ENCODE data around the gene SART3.
A peak's percentile ranks its signal among the peaks of the same experiment; 100 is the strongest.
"Not testable (repeated sequence)": the region's sequence is repeated elsewhere in the genome, so short reads cannot be mapped to it uniquely, and the experiment has no call there.

Gene SART3

DNA sequence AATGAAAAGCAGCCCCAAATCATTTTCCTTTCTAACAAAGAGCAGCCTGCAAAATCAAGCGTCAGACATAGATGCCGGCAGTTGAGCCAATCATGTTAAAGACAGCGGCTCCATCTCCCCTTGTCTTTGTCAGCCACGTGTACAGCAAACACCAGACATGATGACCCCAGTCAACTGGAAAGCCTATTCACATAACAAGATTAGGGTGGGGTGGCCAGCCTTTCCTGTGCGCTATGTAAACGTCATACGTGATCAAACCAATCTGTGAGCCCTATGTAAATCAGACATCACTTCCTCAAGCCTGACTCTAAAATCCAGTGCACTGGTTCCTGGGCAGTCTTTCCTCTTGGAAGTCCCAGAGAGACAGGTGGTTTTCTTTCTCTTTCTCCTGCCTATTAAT lies 55.8 kb downstream of the SART3 start:
- TF ChIP-seq, protein P1, sequence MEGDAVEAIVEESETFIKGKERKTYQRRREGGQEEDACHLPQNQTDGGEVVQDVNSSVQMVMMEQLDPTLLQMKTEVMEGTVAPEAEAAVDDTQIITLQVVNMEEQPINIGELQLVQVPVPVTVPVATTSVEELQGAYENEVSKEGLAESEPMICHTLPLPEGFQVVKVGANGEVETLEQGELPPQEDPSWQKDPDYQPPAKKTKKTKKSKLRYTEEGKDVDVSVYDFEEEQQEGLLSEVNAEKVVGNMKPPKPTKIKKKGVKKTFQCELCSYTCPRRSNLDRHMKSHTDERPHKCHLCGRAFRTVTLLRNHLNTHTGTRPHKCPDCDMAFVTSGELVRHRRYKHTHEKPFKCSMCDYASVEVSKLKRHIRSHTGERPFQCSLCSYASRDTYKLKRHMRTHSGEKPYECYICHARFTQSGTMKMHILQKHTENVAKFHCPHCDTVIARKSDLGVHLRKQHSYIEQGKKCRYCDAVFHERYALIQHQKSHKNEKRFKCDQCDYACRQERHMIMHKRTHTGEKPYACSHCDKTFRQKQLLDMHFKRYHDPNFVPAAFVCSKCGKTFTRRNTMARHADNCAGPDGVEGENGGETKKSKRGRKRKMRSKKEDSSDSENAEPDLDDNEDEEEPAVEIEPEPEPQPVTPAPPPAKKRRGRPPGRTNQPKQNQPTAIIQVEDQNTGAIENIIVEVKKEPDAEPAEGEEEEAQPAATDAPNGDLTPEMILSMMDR (conservative IDR thresholded peaks at IDR 0.05; ENCODE audit: low read depth, low read length): no peak
- no peak for DNase-seq (ENCODE audit: low read depth)
- H3K4me3 ChIP-seq (ENCODE audit: low read depth, low read length): no peak overlapping the region

DNA sequence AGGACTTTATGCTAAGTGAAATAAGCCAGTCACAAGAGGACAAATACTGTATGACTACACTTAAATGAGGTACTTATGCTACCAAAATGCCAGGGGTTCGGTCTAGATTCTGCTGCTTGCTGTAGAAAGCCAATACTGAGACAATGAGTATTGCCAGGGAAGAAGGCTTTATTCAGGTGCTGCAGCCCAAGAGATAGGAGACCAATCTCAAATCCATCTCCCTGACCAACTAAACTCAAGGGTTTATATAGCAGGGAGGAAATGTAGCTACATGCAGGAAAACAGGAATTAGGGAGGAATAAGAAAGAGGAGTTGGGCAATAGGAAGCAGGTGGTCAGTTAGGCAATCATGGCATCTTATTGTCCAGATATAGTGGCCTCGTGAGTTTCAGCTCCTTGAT lies 58.1 kb downstream of the SART3 start:
- no peak overlapping the region for H3K4me3 ChIP-seq (ENCODE audit: low read depth, low read length)
- no peak for DNase-seq (ENCODE audit: low read depth)
- TF ChIP-seq, protein P1 (conservative IDR thresholded peaks at IDR 0.05; ENCODE audit: low read depth, low read length): no peak

DNA sequence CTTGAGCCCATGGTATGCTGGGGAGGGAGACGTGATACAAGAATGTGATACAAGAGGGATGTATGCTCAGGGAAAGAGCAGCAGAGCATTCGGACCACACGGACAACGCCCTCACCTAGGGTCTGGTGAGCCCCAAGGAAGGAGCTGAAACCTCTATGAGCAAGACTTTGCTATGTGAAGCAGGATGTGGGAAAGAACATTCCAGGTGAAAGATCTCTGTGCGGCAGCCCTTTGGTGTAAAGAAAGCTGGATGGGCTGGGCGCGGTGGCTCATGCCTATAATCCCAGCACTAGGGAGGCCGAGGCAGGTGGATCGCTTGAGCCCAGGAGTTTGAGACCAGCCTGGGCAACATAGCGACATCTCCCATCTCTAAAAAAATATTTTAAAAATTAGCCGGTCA lies 62.8 kb downstream of the SART3 start:
- DNase-seq (ENCODE audit: low read depth): no peak
- TF ChIP-seq, protein P1 (conservative IDR thresholded peaks at IDR 0.05; ENCODE audit: low read depth, low read length): no peak
- no peak overlapping the region for H3K4me3 ChIP-seq (ENCODE audit: low read depth, low read length)

DNA sequence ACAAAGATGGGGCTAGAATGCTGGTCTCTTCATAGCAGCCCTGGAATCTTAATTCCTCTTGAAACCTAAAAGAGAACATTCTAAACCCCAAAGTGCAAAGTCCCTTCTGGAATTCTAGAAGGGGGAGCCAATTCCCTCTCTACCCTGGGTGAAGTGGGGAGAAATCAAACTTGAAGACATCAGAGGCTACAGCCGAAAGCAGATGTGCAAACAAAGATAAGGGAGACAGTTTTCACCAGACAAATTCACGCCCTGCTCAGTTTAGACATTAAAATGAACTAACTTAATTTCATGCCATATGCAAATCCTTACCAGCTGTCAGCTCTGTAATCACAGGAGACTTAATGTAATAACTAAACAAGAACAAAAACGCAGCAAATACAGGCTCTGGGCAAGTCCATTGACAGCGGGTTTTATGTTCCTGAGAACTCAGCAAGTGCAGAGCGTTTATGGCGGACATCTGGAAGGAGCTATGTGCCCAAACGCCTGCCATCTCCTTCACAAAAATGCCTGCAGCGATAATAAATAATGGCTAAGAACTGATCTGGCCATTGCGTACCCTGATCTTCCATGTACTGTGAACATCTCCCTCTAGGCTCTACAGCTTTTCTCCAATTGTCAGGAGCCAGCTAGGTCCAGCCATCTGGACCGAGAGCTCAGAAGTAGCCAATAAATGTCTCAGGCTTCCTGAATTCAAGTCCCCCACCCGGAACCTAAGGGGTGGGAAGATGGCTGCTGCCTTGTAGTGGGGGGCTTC lies 65.0 kb downstream of the SART3 start:
- DNase-seq (ENCODE audit: low read depth): no peak
- no peak overlapping the region for H3K4me3 ChIP-seq (ENCODE audit: low read depth, low read length)
- TF ChIP-seq, protein P1 (conservative IDR thresholded peaks at IDR 0.05; ENCODE audit: low read depth, low read length): no peak

DNA sequence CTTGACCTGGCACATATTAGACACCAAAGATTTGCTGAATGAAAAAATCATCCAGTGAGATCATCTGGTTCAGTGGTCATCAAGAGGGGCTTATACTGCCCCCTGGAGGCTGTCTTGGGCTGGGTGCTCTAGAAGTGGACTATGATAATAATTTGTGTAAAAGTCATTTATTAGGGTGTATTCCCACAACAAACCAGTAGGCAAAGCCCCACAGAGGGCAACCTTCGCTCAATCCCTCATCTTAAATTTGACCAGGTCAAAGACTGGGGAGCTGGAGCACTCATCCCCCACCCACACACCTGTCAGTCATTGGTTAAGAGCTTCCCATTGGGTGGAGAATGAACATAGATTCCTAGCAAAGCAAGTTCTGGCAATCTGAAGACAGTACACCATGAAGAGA lies 65.9 kb downstream of the SART3 start:
- H3K4me3 ChIP-seq (ENCODE audit: low read depth, low read length): no peak overlapping the region
- peak; percentile 74 for DNase-seq (ENCODE audit: low read depth)
- TF ChIP-seq, protein P1 (conservative IDR thresholded peaks at IDR 0.05; ENCODE audit: low read depth, low read length): peak; percentile 84

DNA sequence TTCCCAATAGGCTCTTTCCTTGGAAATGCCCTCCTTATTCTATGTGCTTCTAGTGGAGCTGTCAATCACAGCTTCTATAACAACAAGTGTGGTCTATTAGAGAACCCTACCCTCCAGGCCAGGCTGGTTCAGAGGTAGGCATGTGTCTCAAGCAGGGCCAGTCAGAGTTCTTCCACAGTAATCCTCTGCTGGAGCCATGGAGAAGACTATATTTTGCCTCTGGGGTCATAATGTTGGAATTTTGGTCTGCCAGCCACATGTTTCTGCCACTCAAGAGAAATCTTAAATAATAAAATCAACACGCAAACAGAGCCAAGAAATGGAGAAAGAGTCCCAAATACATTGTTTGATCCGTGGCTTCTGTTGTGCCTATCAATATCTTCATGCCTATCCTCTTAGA lies 69.7 kb downstream of the SART3 start:
- TF ChIP-seq, protein P1 (conservative IDR thresholded peaks at IDR 0.05; ENCODE audit: low read depth, low read length): no peak
- no peak for DNase-seq (ENCODE audit: low read depth)
- H3K4me3 ChIP-seq (ENCODE audit: low read depth, low read length): no peak overlapping the region

DNA sequence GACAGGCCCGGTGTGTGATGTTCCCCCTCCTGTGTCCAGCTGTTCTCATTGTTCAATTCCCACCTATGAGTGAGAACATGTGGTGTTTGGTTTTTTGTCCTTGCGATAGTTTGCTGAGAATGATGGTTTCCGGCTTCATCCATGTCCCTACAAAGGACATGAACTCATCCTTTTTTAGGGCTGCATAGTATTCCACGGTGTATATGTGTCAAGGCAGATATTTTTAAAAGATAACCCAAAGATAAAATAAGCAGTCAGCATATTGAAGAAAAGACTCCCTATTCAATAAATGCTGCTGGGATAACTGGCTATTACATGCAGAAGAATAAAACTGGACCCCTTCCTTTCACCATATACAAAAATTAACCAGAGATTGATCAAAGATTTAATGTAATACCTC lies 73.9 kb downstream of the SART3 start:
- not testable (repeated sequence) for DNase-seq (ENCODE audit: low read depth)

DNA sequence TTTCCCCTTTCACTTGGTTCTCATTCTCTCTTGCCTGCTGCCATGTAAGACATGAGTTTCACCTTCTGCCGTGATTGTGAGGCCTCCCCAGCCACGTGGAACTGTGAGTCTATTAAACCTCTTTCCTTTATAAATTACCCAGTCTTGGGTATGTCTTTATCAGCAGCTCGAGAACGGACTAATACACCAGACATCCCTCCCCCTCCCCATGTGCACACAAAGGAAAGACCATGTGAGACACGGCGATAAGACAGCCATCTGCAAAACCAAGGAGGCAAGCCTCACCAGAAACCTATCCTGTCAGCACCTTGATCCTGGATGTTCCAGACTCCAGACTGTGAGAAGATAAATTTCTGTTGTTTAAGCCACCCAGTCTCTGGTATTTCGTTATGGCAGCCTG lies 75.6 kb downstream of the SART3 start:
- not testable (repeated sequence) for DNase-seq (ENCODE audit: low read depth); H3K4me3 ChIP-seq (ENCODE audit: low read depth, low read length)

More for the DNA sequence above, 73.9 kb downstream of the SART3 start:
- not testable (repeated sequence) for H3K4me3 ChIP-seq (ENCODE audit: low read depth, low read length)

All from choroid plexus epithelial cell (primary cell).